Activated CD8-positive, alpha-beta T cell treated with anti-CD3 and anti-CD28 coated beads, Interleukin-2, amount 10 ng/mL, durations not matched to agents 7 days and 5 days (primary cell): ENCODE results near the gene MYO1A. TPM values are rescaled to one million over a fixed set of nuclear protein-coding genes. Genes with fewer than 3 reads are reported as not detected.

Experiments
- ATAC-seq: fragments of 150-1000 bp; cut with Tn5 transposase; one replicate; pipeline ENCODE4 v1.10.0; 2021; ENCODE audit warnings: moderate library complexity
- CTCF ChIA-PET: fragments of 350-600 bp; sonication (Branson Sonifier 250); formaldehyde crosslinking; loops from one replicate; lab custom pipeline; 2021; ENCODE audit warnings: antibody characterized with exemption; lab: Charles Lee
- POLR2A ChIA-PET: fragments of 350-600 bp; sonication (Branson Sonifier 250); formaldehyde crosslinking; loops from one replicate; lab custom pipeline; 2021; ENCODE audit warnings: antibody characterized with exemption; lab: Charles Lee
- DNase-seq: peaks from one replicate; pipeline ENCODE4 v3.0.0-alpha.2; 2020
- H3K27ac Mint-ChIP-seq: one replicate; pipeline ENCODE4 v1.8.0; 2021; ENCODE audit warnings: mild to moderate bottlenecking, mixed read lengths
- H3K27me3 Mint-ChIP-seq: one replicate; pipeline ENCODE4 v1.8.0; 2021; ENCODE audit warnings: low read depth, mixed read lengths
- H3K36me3 Mint-ChIP-seq: one replicate; pipeline ENCODE4 v1.8.0; 2021; ENCODE audit warnings: low read depth, mixed read lengths
- H3K4me1 Mint-ChIP-seq: one replicate; pipeline ENCODE4 v1.8.0; 2021; ENCODE audit warnings: low read depth, mixed read lengths
- H3K4me3 Mint-ChIP-seq: one replicate; pipeline ENCODE4 v1.8.0; 2021; ENCODE audit warnings: mild to moderate bottlenecking, mixed read lengths
- H3K9me3 Mint-ChIP-seq: one replicate; pipeline ENCODE4 v1.8.0; 2022; ENCODE audit warnings: mixed read lengths; ENCODE audit not compliant: insufficient read depth
- total RNA-seq, 2 experiments: library from RNA; stranded (reverse); gene quantifications; one replicate each; pipeline ENCODE4 v1.2.3, GENCODE V29; 2021

The MYO1A gene
- total RNA-seq, 2 experiments from 2014 or later, result 1.3 to 1.4 TPM

- POLR2A ChIA-PET, result interaction anchor here (0.6 to 1.5 kb wide), 4 partner anchors 41 to 106 kb away, joined by 3 to 5 read pairs (median 3); no protein-coding TSS in a partner anchor
- CTCF ChIA-PET, result interaction anchor here (0.9 to 11.2 kb wide), 27 partner anchors 9 to 280 kb away, joined by 3 to 213 read pairs (median 9); partner anchors contain the start of genes HSD17B6, MYO1A, NACA and NEMP1
- H3K27me3 Mint-ChIP-seq, result no peaks in the 10 kb centered on the region
- ATAC-seq (peak; percentile 79), DNase-seq (peak; percentile 68)
- H3K27ac Mint-ChIP-seq, result peak within 1 kb of the TSS; percentile 83
- peak within 1 kb of the TSS; percentile 95 for H3K4me3 Mint-ChIP-seq
- H3K9me3 Mint-ChIP-seq, result no peaks in the 10 kb centered on the region
- H3K4me1 Mint-ChIP-seq, result peaks cover 60% of the 10 kb centered on the region
- peaks cover 31% of the 10 kb centered on the region for H3K36me3 Mint-ChIP-seq
These were observed 43.7 kb downstream of the MYO1A start, which contains the start of gene ZBTB39 for GRCh38 chr12:57005980-57006808. ZBTB39 (minus strand) TSS chr12:57006546; CDS start chr12:57004917, 1,629 bp downstream.

GRCh38 chr12:57004651-57005050 lies 45.3 kb downstream of the MYO1A start:
- H3K27me3 Mint-ChIP-seq, result no peaks in the 10 kb centered on the region
- peaks cover 39% of the 10 kb centered on the region for H3K36me3 Mint-ChIP-seq
- peaks cover 63% of the 10 kb centered on the region for H3K4me1 Mint-ChIP-seq
- DNase-seq, result no peak
- ChIA-PET POLR2A (interaction anchor here (1.0 kb wide), 1 partner anchor 74 kb away, joined by 4 read pairs; the partner anchor contains the start of gene NEMP1), CTCF (interaction anchor here (0.7 to 11.2 kb wide), 19 partner anchors 8 to 279 kb away, joined by 3 to 213 read pairs (median 4); partner anchors contain the start of genes HSD17B6, NACA, NEMP1 and PRIM1)
- no peak overlapping the region for H3K27ac Mint-ChIP-seq
- no peaks in the 10 kb centered on the region for H3K9me3 Mint-ChIP-seq
- ATAC-seq, result no peak
- peak overlapping the region; percentile 95 for H3K4me3 Mint-ChIP-seq

GRCh38 chr12:57003395-57003794 lies 46.5 kb downstream of the MYO1A start:
- no peak overlapping the region for H3K27ac Mint-ChIP-seq
- POLR2A ChIA-PET, result interaction anchor here (1.0 to 1.9 kb wide), 2 partner anchors 108 to 245 kb away, joined by 3 to 7 read pairs; partner anchors contain the start of gene STAT6

GRCh38 chr12:57001448-57001906 lies 48.5 kb downstream of the MYO1A start:
- CTCF ChIA-PET, result interaction anchor here (0.6 to 11.2 kb wide), 43 partner anchors 9 to 365 kb away, joined by 3 to 213 read pairs (median 5); partner anchors contain the start of genes HSD17B6, MYO1A, PRIM1 and PTGES3
- no peaks in the 10 kb centered on the region for H3K27me3 Mint-ChIP-seq
- H3K27ac Mint-ChIP-seq, result no peak overlapping the region
- ATAC-seq, result peak; percentile 54
- no peak overlapping the region for H3K4me3 Mint-ChIP-seq
- no peaks in the 10 kb centered on the region for H3K9me3 Mint-ChIP-seq
- peak; percentile 82 for DNase-seq
- H3K36me3 Mint-ChIP-seq, result peaks cover 46% of the 10 kb centered on the region
- H3K4me1 Mint-ChIP-seq, result peaks cover 52% of the 10 kb centered on the region
- POLR2A ChIA-PET, result interaction anchor here (0.7 to 1.2 kb wide), 2 partner anchors 77 to 277 kb away, joined by 3 read pairs; no protein-coding TSS in a partner anchor

More at GRCh38 chr12:57003395-57003794, 46.5 kb downstream of the MYO1A start:
- Mint-ChIP-seq H3K27me3 (no peaks in the 10 kb centered on the region), H3K36me3 (peaks cover 44% of the 10 kb centered on the region), H3K9me3 (no peaks in the 10 kb centered on the region), H3K4me3 (no peak overlapping the region), H3K4me1 (peaks cover 68% of the 10 kb centered on the region)
- CTCF ChIA-PET, result interaction anchor here (1.1 to 11.2 kb wide), 8 partner anchors 14 to 248 kb away, joined by 3 to 213 read pairs (median 20); partner anchors contain the start of genes HSD17B6, PRIM1 and STAT6
- DNase-seq (no peak), ATAC-seq (no peak)

- H3K4me3 Mint-ChIP-seq, result no peak overlapping the region
- no peaks in the 10 kb centered on the region for H3K9me3 Mint-ChIP-seq
- peaks cover 48% of the 10 kb centered on the region for H3K4me1 Mint-ChIP-seq
- DNase-seq (no peak), ATAC-seq (no peak)
- peak overlapping the region; percentile 33 for H3K27ac Mint-ChIP-seq
- ChIA-PET POLR2A (interaction anchor here (0.6 kb wide), 1 partner anchor 248 kb away, joined by 6 read pairs; the partner anchor contains the start of gene PRIM1), CTCF (interaction anchor here (1.0 to 11.2 kb wide), 9 partner anchors 13 to 312 kb away, joined by 4 to 213 read pairs (median 12); partner anchors contain the start of genes HSD17B6, PRIM1, PTGES3 and STAT6)
- no peaks in the 10 kb centered on the region for H3K27me3 Mint-ChIP-seq
- H3K36me3 Mint-ChIP-seq, result peaks cover 46% of the 10 kb centered on the region
These were observed 49.5 kb downstream of the MYO1A start for GRCh38 chr12:57000393-57000792.

- Mint-ChIP-seq H3K27me3 (no peaks in the 10 kb centered on the region), H3K9me3 (no peaks in the 10 kb centered on the region), H3K27ac (peak overlapping the region; percentile 75), H3K36me3 (peaks cover 46% of the 10 kb centered on the region), H3K4me3 (no peak overlapping the region), H3K4me1 (peaks cover 39% of the 10 kb centered on the region)
- POLR2A ChIA-PET, result interaction anchor here (1.1 to 1.5 kb wide), 2 partner anchors 113 to 274 kb away, joined by 3 read pairs; partner anchors contain the start of gene NACA
- no peak for DNase-seq
- no peak for ATAC-seq
- CTCF ChIA-PET, result interaction anchor here (0.8 to 11.2 kb wide), 10 partner anchors 9 to 311 kb away, joined by 3 to 213 read pairs (median 4); partner anchors contain the start of genes HSD17B6, PRIM1, PTGES3 and STAT6
These were observed 50.5 kb downstream of the MYO1A start for GRCh38 chr12:56999456-56999855.

- H3K27me3 Mint-ChIP-seq, result no peaks in the 10 kb centered on the region
- peak; percentile 59 for DNase-seq
- peak overlapping the region; percentile 75 for H3K27ac Mint-ChIP-seq
- peaks cover 41% of the 10 kb centered on the region for H3K36me3 Mint-ChIP-seq
- no peak overlapping the region for H3K4me3 Mint-ChIP-seq
- peaks cover 36% of the 10 kb centered on the region for H3K4me1 Mint-ChIP-seq
- POLR2A ChIA-PET, result interaction anchor here (1.1 to 1.5 kb wide), 2 partner anchors 113 to 274 kb away, joined by 3 read pairs; partner anchors contain the start of gene NACA
- CTCF ChIA-PET, result interaction anchor here (0.8 to 11.2 kb wide), 9 partner anchors 10 to 310 kb away, joined by 3 to 213 read pairs (median 5); partner anchors contain the start of genes HSD17B6, PRIM1, PTGES3 and STAT6
- ATAC-seq, result peak; percentile 63
- no peaks in the 10 kb centered on the region for H3K9me3 Mint-ChIP-seq
These were observed 50.9 kb downstream of the MYO1A start for GRCh38 chr12:56998981-56999380.

GRCh38 chr12:56998316-56998715 lies 51.6 kb downstream of the MYO1A start:
- H3K27me3 Mint-ChIP-seq, result no peaks in the 10 kb centered on the region
- DNase-seq (no peak), ATAC-seq (no peak)
- ChIA-PET CTCF (interaction anchor here (0.9 to 11.2 kb wide), 7 partner anchors 10 to 243 kb away, joined by 3 to 213 read pairs (median 8); partner anchors contain the start of genes HSD17B6, PRIM1 and STAT6), POLR2A (interaction anchor here (1.1 to 1.5 kb wide), 2 partner anchors 114 to 273 kb away, joined by 3 read pairs; partner anchors contain the start of gene NACA)
- peaks cover 35% of the 10 kb centered on the region for H3K36me3 Mint-ChIP-seq
- no peak overlapping the region for H3K4me3 Mint-ChIP-seq
- H3K27ac Mint-ChIP-seq, result no peak overlapping the region
- H3K9me3 Mint-ChIP-seq, result no peaks in the 10 kb centered on the region
- peaks cover 36% of the 10 kb centered on the region for H3K4me1 Mint-ChIP-seq

- no peak overlapping the region for H3K27ac Mint-ChIP-seq
- ATAC-seq (no peak), DNase-seq (no peak)
- peaks cover 34% of the 10 kb centered on the region for H3K4me1 Mint-ChIP-seq
- H3K36me3 Mint-ChIP-seq, result peaks cover 22% of the 10 kb centered on the region
- H3K9me3 Mint-ChIP-seq, result no peaks in the 10 kb centered on the region
- H3K27me3 Mint-ChIP-seq, result no peaks in the 10 kb centered on the region
- H3K4me3 Mint-ChIP-seq, result no peak overlapping the region
- CTCF ChIA-PET, result interaction anchor here (0.7 to 1.9 kb wide), 5 partner anchors 8 to 186 kb away, joined by 3 to 9 read pairs (median 5); partner anchors contain the start of gene ZBTB39
- POLR2A ChIA-PET, result interaction anchor here (1.2 kb wide), 1 partner anchor 115 kb away, joined by 3 read pairs; no protein-coding TSS in a partner anchor
These were observed 53.0 kb downstream of the MYO1A start for GRCh38 chr12:56996793-56997545.

GRCh38 chr12:56995930-56996496 lies 53.9 kb downstream of the MYO1A start:
- DNase-seq, result no peak
- ChIA-PET POLR2A (no interaction called here), CTCF (interaction anchor here (0.8 to 1.9 kb wide), 4 partner anchors 8 to 187 kb away, joined by 4 to 9 read pairs (median 7); partner anchors contain the start of gene ZBTB39)
- Mint-ChIP-seq H3K4me1 (peaks cover 37% of the 10 kb centered on the region), H3K9me3 (no peaks in the 10 kb centered on the region), H3K27me3 (no peaks in the 10 kb centered on the region), H3K4me3 (no peak overlapping the region), H3K36me3 (peaks cover 15% of the 10 kb centered on the region), H3K27ac (no peak overlapping the region)
- ATAC-seq, result no peak
